Ishikawa (cell line): ENCODE measurements around the gene TEAD4.

Experiments
- EP300 ChIP-seq: IDR thresholded peaks from 2 replicates; pipeline ENCODE4 v1.6.1; 2012; ENCODE audit warnings: borderline replicate concordance
- FOXM1 ChIP-seq: IDR thresholded peaks from 2 replicates; pipeline ENCODE4 v1.6.1; 2012; ENCODE audit warnings: low read depth, borderline replicate concordance
- TF ChIP-seq, protein P1 (sequence below): IDR thresholded peaks from 2 replicates; pipeline ENCODE4 v1.6.1; 2012

DNA sequence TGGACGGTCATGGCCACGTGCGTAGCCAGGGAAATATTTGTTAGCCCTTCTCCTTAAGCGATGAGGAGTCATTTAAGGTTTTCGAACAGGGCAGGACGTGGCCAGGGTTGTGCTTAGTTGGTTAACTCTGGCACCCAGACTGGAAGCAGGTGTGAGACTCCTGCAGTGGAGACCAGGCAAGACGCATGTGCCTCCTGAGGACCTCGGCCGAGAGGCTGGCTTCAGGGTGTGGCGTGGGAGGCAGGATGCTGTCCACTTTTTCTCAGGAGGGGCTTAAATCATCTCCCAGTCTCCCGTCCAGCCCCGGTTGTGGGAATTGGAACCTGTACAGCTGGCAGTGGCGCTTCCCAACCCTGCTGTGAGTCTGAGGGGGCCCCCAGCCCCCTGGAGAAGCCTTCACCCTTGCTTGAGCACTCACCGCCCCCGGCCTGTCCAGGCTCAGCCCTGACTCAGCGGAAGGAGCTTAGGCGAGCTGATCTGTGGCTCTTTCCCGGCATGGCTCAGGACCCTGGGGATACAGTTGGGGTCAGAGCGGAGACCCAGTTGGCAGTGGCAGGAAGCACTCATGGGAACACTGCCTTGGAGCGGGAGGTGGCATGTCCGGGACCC is 71.7 kb downstream of the TEAD4 start:
- TF ChIP-seq EP300 = no peak
- TF ChIP-seq, protein P1, sequence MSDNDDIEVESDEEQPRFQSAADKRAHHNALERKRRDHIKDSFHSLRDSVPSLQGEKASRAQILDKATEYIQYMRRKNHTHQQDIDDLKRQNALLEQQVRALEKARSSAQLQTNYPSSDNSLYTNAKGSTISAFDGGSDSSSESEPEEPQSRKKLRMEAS = no peak
- no peak for TF ChIP-seq FOXM1
